Measurements from ENCODE around the gene KDELR1.

DNA sequence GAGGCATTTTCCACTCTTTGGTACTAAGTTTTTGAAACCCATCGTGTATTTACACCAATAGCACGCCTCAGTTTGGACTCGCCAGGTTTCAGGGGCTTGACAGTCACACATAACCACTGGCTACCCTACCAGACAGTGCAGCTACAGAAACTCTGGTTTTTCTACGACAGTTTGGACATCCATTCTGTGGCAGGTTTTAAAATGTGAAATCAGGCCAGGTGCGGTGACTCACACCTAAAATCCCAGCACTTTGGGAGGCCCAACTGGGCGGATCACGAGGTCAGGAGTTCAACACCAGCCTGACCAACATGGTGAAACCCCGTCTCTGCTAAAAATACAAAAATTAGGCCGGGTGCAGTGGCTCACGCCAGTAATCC, 13.2 kb downstream of the KDELR1 start:
- TF ChIP-seq, protein P1, sequence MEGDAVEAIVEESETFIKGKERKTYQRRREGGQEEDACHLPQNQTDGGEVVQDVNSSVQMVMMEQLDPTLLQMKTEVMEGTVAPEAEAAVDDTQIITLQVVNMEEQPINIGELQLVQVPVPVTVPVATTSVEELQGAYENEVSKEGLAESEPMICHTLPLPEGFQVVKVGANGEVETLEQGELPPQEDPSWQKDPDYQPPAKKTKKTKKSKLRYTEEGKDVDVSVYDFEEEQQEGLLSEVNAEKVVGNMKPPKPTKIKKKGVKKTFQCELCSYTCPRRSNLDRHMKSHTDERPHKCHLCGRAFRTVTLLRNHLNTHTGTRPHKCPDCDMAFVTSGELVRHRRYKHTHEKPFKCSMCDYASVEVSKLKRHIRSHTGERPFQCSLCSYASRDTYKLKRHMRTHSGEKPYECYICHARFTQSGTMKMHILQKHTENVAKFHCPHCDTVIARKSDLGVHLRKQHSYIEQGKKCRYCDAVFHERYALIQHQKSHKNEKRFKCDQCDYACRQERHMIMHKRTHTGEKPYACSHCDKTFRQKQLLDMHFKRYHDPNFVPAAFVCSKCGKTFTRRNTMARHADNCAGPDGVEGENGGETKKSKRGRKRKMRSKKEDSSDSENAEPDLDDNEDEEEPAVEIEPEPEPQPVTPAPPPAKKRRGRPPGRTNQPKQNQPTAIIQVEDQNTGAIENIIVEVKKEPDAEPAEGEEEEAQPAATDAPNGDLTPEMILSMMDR (IDR thresholded peaks at IDR 0.05), result no peak
- TF ChIP-seq POLR2A (IDR thresholded peaks at IDR 0.05), result no peak

Measured in right lobe of liver (tissue), 4 donors.